Endometrial microvascular endothelial cells (primary cell): Measurements from ENCODE around the gene TUFM. TPM values are rescaled to one million over a fixed set of nuclear protein-coding genes. Genes with fewer than 3 reads are reported as not detected.
"Not testable (repeated sequence)": the region's sequence is repeated elsewhere in the genome, so short reads cannot be mapped to it uniquely, and the experiment has no call there.

Source experiments
- in situ Hi-C: cut with HindIII; loops from 2 replicates; pipeline ENCODE4 v1.10.0; 2017; ENCODE audit warnings: low sequenced_read_pairs, low pct_unique_long_range_greater_than_20kb; ENCODE audit errors: inconsistent ontology term
- total RNA-seq: library from RNA; depleted of rRNA; stranded (reverse); fragments of >200 nt; gene quantifications from one replicate; pipeline ENCODE4 v1.2.3, GENCODE V29; 2015; ENCODE audit errors: inconsistent ontology term

Gene TUFM
- total RNA-seq, 1 donor from 2014 or later, result 233 TPM

GRCh38 chr16:28876019-28876659 lies 30.0 kb upstream of the TUFM start:
- in situ Hi-C loops, result no loop called here

GRCh38 chr16:28875134-28876018 lies 29.2 kb upstream of the TUFM start:
- in situ Hi-C loops, result no loop called here

GRCh38 chr16:28874406-28874805 lies 28.3 kb upstream of the TUFM start:
- in situ Hi-C loops, result no loop called here

GRCh38 chr16:28873543-28874201 lies 27.5 kb upstream of the TUFM start:
- in situ Hi-C loops, result no loop called here

GRCh38 chr16:28872952-28873351 lies 26.8 kb upstream of the TUFM start:
- in situ Hi-C loops, result no loop called here

GRCh38 chr16:28869201-28869600 lies 23.1 kb upstream of the TUFM start:
- in situ Hi-C loops, result no loop called here

GRCh38 chr16:28867646-28868045 lies 21.5 kb upstream of the TUFM start:
- in situ Hi-C loops, result not testable (repeated sequence)

- in situ Hi-C loops, result no loop called here
Observed at GRCh38 chr16:28867241-28867640, 21.1 kb upstream of the TUFM start.

GRCh38 chr16:28866454-28866804 lies 20.3 kb upstream of the TUFM start:
- in situ Hi-C loops, result no loop called here

- in situ Hi-C loops, result no loop called here
Observed at GRCh38 chr16:28865722-28866453, 19.7 kb upstream of the TUFM start.

GRCh38 chr16:28865001-28865688 lies 19.0 kb upstream of the TUFM start:
- in situ Hi-C loops, result no loop called here

- in situ Hi-C loops, result no loop called here
Observed at GRCh38 chr16:28863929-28864793, 18.0 kb upstream of the TUFM start.

- in situ Hi-C loops, result no loop called here
Observed at GRCh38 chr16:28859326-28859725, 13.2 kb upstream of the TUFM start.

GRCh38 chr16:28858421-28858820 lies 12.3 kb upstream of the TUFM start:
- in situ Hi-C loops, result no loop called here

GRCh38 chr16:28846933-28847273 lies 755 bp upstream of the TUFM start:
- in situ Hi-C loops, result no loop called here

GRCh38 chr16:28845761-28846079 lies 428 bp downstream of the TUFM start:
- in situ Hi-C loops, result no loop called here

- in situ Hi-C loops, result no loop called here
Observed at GRCh38 chr16:28845293-28845692, 855 bp downstream of the TUFM start.

- in situ Hi-C loops, result no loop called here
Observed at GRCh38 chr16:28844226-28844885, 1.8 kb downstream of the TUFM start.
